HCT116 (cell line): ENCODE measurements around the gene ACOT2. TPM values are rescaled to one million over a fixed set of nuclear protein-coding genes. Genes with fewer than 3 reads are reported as not detected.

Source experiments
- ATAC-seq: fragments of 200-7000 bp; cut with Tn5 transposase; 2 replicates; pipeline ENCODE4 v1.9.1; 2020; ENCODE audit warnings: mild to moderate bottlenecking, moderate library complexity
- BruUV-seq: library from RNA; stranded (reverse); fragments of 400-500 nt; replicated peaks from 2 replicates; lab custom pipeline; 2021; lab: Mats Ljungman, UMichigan
- CTCF ChIA-PET: fragments of 300-600 bp; sonication (Branson Sonifier 250); formaldehyde crosslinking; loops from one replicate; lab custom pipeline; 2021; ENCODE audit warnings: antibody characterized with exemption; lab: Charles Lee
- POLR2A ChIA-PET: fragments of 300-600, 350-600 bp; sonication (Branson Sonifier 250); formaldehyde crosslinking; loops from one replicate; lab custom pipeline; 2021; ENCODE audit warnings: antibody characterized with exemption; lab: Charles Lee
- RAD21 ChIA-PET, 2 experiments: fragments of 300-600 bp; sonication (Branson Sonifier 250); formaldehyde crosslinking; loops; one replicate each; lab custom pipeline; 2023; ENCODE audit warnings: low total read pairs in 2 of 2; ENCODE audit not compliant: uncharacterized antibody in 2 of 2, unreplicated experiment in 2 of 2, low non-redundant PET in 1 of 2; lab: Charles Lee
- DNase-seq: peaks from one replicate; pipeline ENCODE4 v3.0.0-alpha.2; 2010; ENCODE audit warnings: low read depth, low spot score
- H2AFZ ChIP-seq: fragments of 200-600 bp; shearing (Covaris generic), sonication (generic); 2 replicates; pipeline ENCODE4 v1.6.1; 2017; ENCODE audit warnings: low read depth, mixed run types, mixed read lengths, antibody characterized with exemption, low read length; ENCODE audit not compliant: poor library complexity, severe bottlenecking
- H3K27ac ChIP-seq: 2 replicates; pipeline ENCODE4 v1.5.1; 2012; ENCODE audit warnings: low read depth, low read length
- H3K27me3 ChIP-seq: fragments of 200-600 bp; sonication (generic); 2 replicates; pipeline ENCODE4 v1.6.1; 2016; ENCODE audit warnings: mixed run types, low read length, mixed read lengths; ENCODE audit not compliant: insufficient read depth
- H3K36me3 ChIP-seq, 2 experiments: fragments of 200-500 bp in 1 of 2; fragments of 200-600 bp in 1 of 2; sonication (Bioruptor generic) in 1 of 2; sonication (generic) in 1 of 2; 2 replicates each; pipeline versions ENCODE4 v1.5.1 to v1.6.1; 2014 to 2016; ENCODE audit warnings: low read length in 2 of 2, inconsistent platforms in 1 of 2, mixed read lengths in 1 of 2, mixed run types in 1 of 2; ENCODE audit not compliant: insufficient read depth in 2 of 2, control insufficient read depth in 1 of 2
- H3K4me1 ChIP-seq, 2 experiments: fragments of 200-600 bp in 1 of 2; sonication (generic) in 1 of 2; 2 replicates each; pipeline versions ENCODE4 v1.5.1 to v1.6.1; 2012 to 2017; ENCODE audit warnings: low read length in 2 of 2, inconsistent platforms in 1 of 2, mild to moderate bottlenecking in 1 of 2, mixed read lengths in 1 of 2, mixed run types in 1 of 2, moderate library complexity in 1 of 2; ENCODE audit not compliant: insufficient read depth in 2 of 2, control insufficient read depth in 1 of 2
- H3K4me2 ChIP-seq: fragments of 200-600 bp; sonication (generic); 2 replicates; pipeline ENCODE4 v1.6.1; 2017; ENCODE audit warnings: mixed run types, low read length, mixed read lengths
- H3K4me3 ChIP-seq, 2 experiments: fragments of 200-600 bp in 1 of 2; sonication (generic) in 1 of 2; replicated peaks in 1 of 2; 2 replicates each; pipeline ENCODE4 v1.5.1; 2011 to 2016; ENCODE audit warnings: low read length in 2 of 2, control low read depth in 1 of 2, low read depth in 1 of 2, mild to moderate bottlenecking in 1 of 2, mixed read lengths in 1 of 2, mixed run types in 1 of 2
- H3K79me2 ChIP-seq: fragments of 200-600 bp; sonication (generic); 2 replicates; pipeline ENCODE4 v1.6.1; 2017; ENCODE audit warnings: mild to moderate bottlenecking, mixed run types, low read length, moderate library complexity, mixed read lengths; ENCODE audit not compliant: insufficient read depth
- H3K9ac ChIP-seq: fragments of 200-600 bp; sonication (generic); 2 replicates; pipeline ENCODE4 v1.6.1; 2016; ENCODE audit warnings: low read length, mixed read lengths
- H3K9me2 ChIP-seq: fragments of 200-600 bp; sonication (generic), shearing (Covaris generic); 2 replicates; pipeline ENCODE4 v1.6.1; 2017; ENCODE audit warnings: mixed run types, mild to moderate bottlenecking, moderate library complexity; ENCODE audit not compliant: insufficient read depth
- H3K9me3 ChIP-seq, 2 experiments: fragments of 200-500 bp in 1 of 2; fragments of 200-600 bp in 1 of 2; sonication (Bioruptor generic) in 1 of 2; sonication (generic) in 1 of 2; 2 replicates each; pipeline ENCODE4 v1.6.1; 2014 to 2017; ENCODE audit warnings: low read length in 2 of 2, mixed read lengths in 2 of 2, inconsistent platforms in 1 of 2, low read depth in 1 of 2, mild to moderate bottlenecking in 1 of 2, mixed run types in 1 of 2, moderate library complexity in 1 of 2; ENCODE audit not compliant: control insufficient read depth in 1 of 2, insufficient read depth in 1 of 2
- H4K20me1 ChIP-seq: fragments of 200-600 bp; sonication (generic), shearing (Covaris generic); 2 replicates; pipeline ENCODE4 v1.6.1; 2017; ENCODE audit warnings: mixed run types, mild to moderate bottlenecking, moderate library complexity; ENCODE audit not compliant: insufficient read depth
- ATF3 ChIP-seq: IDR thresholded peaks from 2 replicates; pipeline ENCODE4 v1.6.1; 2012
- EGR1 ChIP-seq: IDR thresholded peaks from 2 replicates; pipeline ENCODE4 v1.6.1; 2012; ENCODE audit warnings: low read depth
- ELF1 ChIP-seq: IDR thresholded peaks from 2 replicates; pipeline ENCODE4 v1.6.1; 2012; ENCODE audit warnings: low read depth, borderline replicate concordance
- JUND ChIP-seq: IDR thresholded peaks from 2 replicates; pipeline ENCODE4 v1.6.1; 2012
- POLR2AphosphoS5 ChIP-seq: IDR thresholded peaks from 2 replicates; pipeline ENCODE4 v1.6.1; 2011; ENCODE audit warnings: mild to moderate bottlenecking, low read depth, low read length, moderate library complexity
- REST ChIP-seq: IDR thresholded peaks from 2 replicates; pipeline ENCODE4 v1.6.1; 2012; ENCODE audit warnings: low read depth
- SIN3A ChIP-seq: IDR thresholded peaks from 2 replicates; pipeline ENCODE4 v1.6.1; 2012; ENCODE audit warnings: low read depth
- ZNF274 ChIP-seq: fragments of 200-500 bp; sonication (Bioruptor generic); IDR thresholded peaks from 2 replicates; pipeline ENCODE4 v1.6.1; 2014; ENCODE audit warnings: mild to moderate bottlenecking, low read depth, low read length, inconsistent platforms
- intact Hi-C: fragments of 100-400 bp; cut with micrococcal nuclease; formaldehyde crosslinking; loops from 2 replicates; pipeline ENCODE4 v1.10.0; 2022
- total RNA-seq: library from RNA; stranded (reverse); gene quantifications from one replicate; pipeline ENCODE4 v1.2.1, GENCODE V29; 2021; ENCODE audit not compliant: unreplicated experiment

ACOT2 gene
- total RNA-seq, 1 experiment from 2014 or later = 0.44 TPM

GRCh38 chr14:73591690-73592449 is 22.9 kb downstream of the ACOT2 start, which contains the start of gene ACOT4:
TSS of gene ACOT4 (plus strand) at chr14:73591873. CDS start at chr14:73591960, 87 bp downstream.
- no peaks in the 10 kb centered on the region for H3K4me1 ChIP-seq
- POLR2A ChIA-PET = no interaction called here
- no peak within 1 kb of the TSS for H2AFZ ChIP-seq
- H3K36me3 ChIP-seq = no peaks in the 10 kb centered on the region
- no TSS peak for BruUV-seq
- CTCF ChIA-PET = no interaction called here
- H3K4me3 ChIP-seq = no peak within 1 kb of the TSS
- intact Hi-C loops = no loop called here
- H3K9me3 ChIP-seq = no peaks in the 10 kb centered on the region
- DNase-seq (no peak), ATAC-seq (no peak)
- H3K79me2 ChIP-seq = no peaks in the 10 kb centered on the region
- H3K27ac ChIP-seq = no peak within 1 kb of the TSS
- H3K9ac ChIP-seq = no peak within 1 kb of the TSS
- H3K9me2 ChIP-seq = no peaks in the 10 kb centered on the region
- TF ChIP-seq SIN3A (no peak), REST (no peak), ATF3 (no peak), JUND (no peak), EGR1 (no peak), ZNF274 (no peak), POLR2AphosphoS5 (no peak), ELF1 (no peak)
- H4K20me1 ChIP-seq = no peaks in the 10 kb centered on the region
- RAD21 ChIA-PET = no interaction called here
- no peaks in the 10 kb centered on the region for H3K27me3 ChIP-seq
- no peak within 1 kb of the TSS for H3K4me2 ChIP-seq
